GM21529 (cell line): ENCODE data around the gene MYCBPAP.
A peak's percentile ranks its signal among the peaks of the same experiment; 100 is the strongest.

ENCODE experiments used
- ATAC-seq: cut with Tn5 transposase; IDR thresholded peaks from one replicate; pipeline ENCODE4 v1.9.1; 2021; ENCODE audit not compliant: unreplicated experiment

Gene MYCBPAP

GRCh38 chr17:50536683-50537646, 28.7 kb downstream of the MYCBPAP start:
- ATAC-seq = no peak

- ATAC-seq = no peak
Measured at GRCh38 chr17:50537721-50538548, 29.7 kb downstream of the MYCBPAP start.

GRCh38 chr17:50538549-50539410, 30.5 kb downstream of the MYCBPAP start:
- no peak for ATAC-seq

- ATAC-seq = no peak
Measured at GRCh38 chr17:50539762-50540559, 31.7 kb downstream of the MYCBPAP start.

- no peak for ATAC-seq
Measured at GRCh38 chr17:50540560-50541401, 32.5 kb downstream of the MYCBPAP start.

GRCh38 chr17:50541402-50541715, 33.1 kb downstream of the MYCBPAP start:
- ATAC-seq = no peak

GRCh38 chr17:50541716-50542688, 33.8 kb downstream of the MYCBPAP start:
- peak; percentile 75 for ATAC-seq

- ATAC-seq = no peak
Measured at GRCh38 chr17:50542795-50543774, 34.8 kb downstream of the MYCBPAP start.

GRCh38 chr17:50544516-50544915, 36.3 kb downstream of the MYCBPAP start:
- no peak for ATAC-seq

GRCh38 chr17:50545311-50545710, 37.1 kb downstream of the MYCBPAP start:
- ATAC-seq = no peak

GRCh38 chr17:50546701-50547034, 38.4 kb downstream of the MYCBPAP start:
- ATAC-seq = no peak

GRCh38 chr17:50547035-50547735, 38.9 kb downstream of the MYCBPAP start, which contains the start of gene SPATA20:
TSS of gene SPATA20 (plus strand) at chr17:50547174. CDS start at chr17:50547209, 35 bp downstream.
- ATAC-seq = peak; percentile 77

- no peak for ATAC-seq
Measured at GRCh38 chr17:50547736-50548083, 39.5 kb downstream of the MYCBPAP start.

GRCh38 chr17:50548831-50549230, 40.6 kb downstream of the MYCBPAP start:
- ATAC-seq = no peak

- ATAC-seq = no peak
Measured at GRCh38 chr17:50549256-50549941, 41.2 kb downstream of the MYCBPAP start.

- no peak for ATAC-seq
Measured at GRCh38 chr17:50549969-50550368, 41.7 kb downstream of the MYCBPAP start.
